ENCODE results near the gene MKNK1. TPM values are rescaled to one million over a fixed set of nuclear protein-coding genes. Genes with fewer than 3 reads are reported as not detected.

The MKNK1 gene
- total RNA-seq, 2 experiments from 2014 or later = 28.3 to 28.9 TPM

- CTCF ChIA-PET = no interaction called here
- POLR2A ChIA-PET = no interaction called here
Observed at GRCh38 chr1:46621930-46622329, 17.9 kb upstream of the MKNK1 start.

GRCh38 chr1:46619656-46620258 lies 15.7 kb upstream of the MKNK1 start:
- ChIA-PET POLR2A (interaction anchor here (2.2 kb wide), 1 partner anchor 16 kb away, joined by 8 read pairs; the partner anchor contains the start of gene MKNK1), CTCF (no interaction called here)

- CTCF ChIA-PET = no interaction called here
- POLR2A ChIA-PET = interaction anchor here (2.2 kb wide), 1 partner anchor 15 kb away, joined by 8 read pairs; the partner anchor contains the start of gene MKNK1
Observed at GRCh38 chr1:46618754-46619415, 14.8 kb upstream of the MKNK1 start.

- ChIA-PET POLR2A (interaction anchor here (0.6 to 3.4 kb wide), 2 partner anchors 14 to 95 kb away, joined by 3 to 18 read pairs; partner anchors contain the start of gene MKNK1), CTCF (no interaction called here)
Observed at GRCh38 chr1:46617833-46618232, 13.8 kb upstream of the MKNK1 start.

GRCh38 chr1:46617108-46617800 lies 13.2 kb upstream of the MKNK1 start:
- POLR2A ChIA-PET = interaction anchor here (0.6 to 3.4 kb wide), 3 partner anchors 9 to 32 kb away, joined by 3 to 18 read pairs (median 7); partner anchors contain the start of gene MKNK1
- CTCF ChIA-PET = interaction anchor here (0.8 to 1.5 kb wide), 3 partner anchors 12 to 90 kb away, joined by 3 to 4 read pairs (median 3); partner anchors contain the start of gene ATPAF1

GRCh38 chr1:46616277-46617107 lies 12.4 kb upstream of the MKNK1 start, which contains the start of gene MOB3C:
MOB3C (minus strand) TSS chr1:46616811; CDS start chr1:46613321, 3,490 bp downstream.
- POLR2A ChIA-PET = interaction anchor here (0.6 to 3.4 kb wide), 7 partner anchors 8 to 60 kb away, joined by 3 to 18 read pairs (median 5); partner anchors contain the start of gene MKNK1
- CTCF ChIA-PET = interaction anchor here (0.8 to 1.5 kb wide), 3 partner anchors 11 to 89 kb away, joined by 3 to 4 read pairs (median 3); partner anchors contain the start of gene ATPAF1

- CTCF ChIA-PET = no interaction called here
- POLR2A ChIA-PET = interaction anchor here (1.0 to 3.4 kb wide), 4 partner anchors 9 to 61 kb away, joined by 3 to 18 read pairs (median 6); partner anchors contain the start of gene MKNK1
Observed at GRCh38 chr1:46615735-46616134, 11.7 kb upstream of the MKNK1 start.

- ChIA-PET POLR2A (interaction anchor here (1.8 to 3.4 kb wide), 2 partner anchors 9 to 11 kb away, joined by 7 to 18 read pairs; partner anchors contain the start of gene MKNK1), CTCF (no interaction called here)
Observed at GRCh38 chr1:46615088-46615487, 11.0 kb upstream of the MKNK1 start.

- ChIA-PET POLR2A (interaction anchor here (1.3 kb wide), 1 partner anchor 11 kb away, joined by 7 read pairs; the partner anchor contains the start of gene MKNK1), CTCF (interaction anchor here (1.5 kb wide), 1 partner anchor 10 kb away, joined by 3 read pairs; the partner anchor contains the start of gene MKNK1)
Observed at GRCh38 chr1:46614604-46614984, 10.5 kb upstream of the MKNK1 start.

GRCh38 chr1:46613661-46614603 lies 9.9 kb upstream of the MKNK1 start:
- POLR2A ChIA-PET = interaction anchor here (1.3 kb wide), 1 partner anchor 10 kb away, joined by 7 read pairs; the partner anchor contains the start of gene MKNK1
- CTCF ChIA-PET = interaction anchor here (1.5 kb wide), 1 partner anchor 10 kb away, joined by 3 read pairs; the partner anchor contains the start of gene MKNK1

- ChIA-PET POLR2A (no interaction called here), CTCF (interaction anchor here (1.5 kb wide), 1 partner anchor 9 kb away, joined by 3 read pairs; the partner anchor contains the start of gene MKNK1)
Observed at GRCh38 chr1:46612937-46613660, 9.0 kb upstream of the MKNK1 start.

- POLR2A ChIA-PET = interaction anchor here (0.7 kb wide), 1 partner anchor 54 kb away, joined by 5 read pairs; no protein-coding TSS in a partner anchor
- CTCF ChIA-PET = no interaction called here
Observed at GRCh38 chr1:46611691-46612221, 7.7 kb upstream of the MKNK1 start.

- ChIA-PET CTCF (interaction anchor here (0.5 to 0.7 kb wide), 4 partner anchors 34 to 201 kb away, joined by 3 to 4 read pairs (median 4); no protein-coding TSS in a partner anchor), POLR2A (interaction anchor here (0.7 to 1.9 kb wide), 3 partner anchors 8 to 241 kb away, joined by 3 to 7 read pairs (median 7); partner anchors contain the start of gene MOB3C)
Observed at GRCh38 chr1:46607345-46608130, 3.5 kb upstream of the MKNK1 start.

- CTCF ChIA-PET = interaction anchor here (0.7 kb wide), 2 partner anchors 33 to 84 kb away, joined by 4 read pairs; no protein-coding TSS in a partner anchor
- POLR2A ChIA-PET = interaction anchor here (1.9 kb wide), 1 partner anchor 10 kb away, joined by 7 read pairs; the partner anchor contains the start of gene MOB3C
Observed at GRCh38 chr1:46606255-46606965, 2.3 kb upstream of the MKNK1 start.

- ChIA-PET CTCF (interaction anchor here (0.8 to 1.0 kb wide), 2 partner anchors 12 to 200 kb away, joined by 3 read pairs; partner anchors contain the start of gene MOB3C), POLR2A (interaction anchor here (0.7 to 2.0 kb wide), 2 partner anchors 11 to 23 kb away, joined by 3 to 18 read pairs; partner anchors contain the start of gene MOB3C)
Observed at GRCh38 chr1:46605232-46605631, 1.2 kb upstream of the MKNK1 start.
